Measurements from ENCODE around the gene RABGAP1L.
"Not testable (repeated sequence)": the region's sequence is repeated elsewhere in the genome, so short reads cannot be mapped to it uniquely, and the experiment has no call there.

The RABGAP1L gene

DNA sequence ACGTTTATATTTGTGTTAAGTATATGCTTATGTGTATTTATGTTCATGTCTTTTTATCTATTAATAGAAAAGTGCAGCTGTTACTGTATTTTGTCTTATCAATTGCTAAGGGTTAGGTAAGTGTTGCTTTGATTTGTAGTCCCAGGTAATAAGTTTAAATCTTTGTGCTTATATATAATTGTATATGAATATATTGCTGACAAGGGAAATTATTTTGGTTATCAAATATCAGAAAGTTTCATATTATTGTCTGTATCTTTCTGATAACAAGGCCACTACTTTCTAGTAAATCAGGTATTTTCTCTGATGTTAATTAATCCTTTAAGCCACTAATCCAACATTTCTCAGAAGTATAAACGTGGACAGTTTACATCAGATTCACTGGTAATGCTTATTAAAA lies 309.7 kb downstream of the RABGAP1L start:
- no peak for FAIRE-seq

DNA sequence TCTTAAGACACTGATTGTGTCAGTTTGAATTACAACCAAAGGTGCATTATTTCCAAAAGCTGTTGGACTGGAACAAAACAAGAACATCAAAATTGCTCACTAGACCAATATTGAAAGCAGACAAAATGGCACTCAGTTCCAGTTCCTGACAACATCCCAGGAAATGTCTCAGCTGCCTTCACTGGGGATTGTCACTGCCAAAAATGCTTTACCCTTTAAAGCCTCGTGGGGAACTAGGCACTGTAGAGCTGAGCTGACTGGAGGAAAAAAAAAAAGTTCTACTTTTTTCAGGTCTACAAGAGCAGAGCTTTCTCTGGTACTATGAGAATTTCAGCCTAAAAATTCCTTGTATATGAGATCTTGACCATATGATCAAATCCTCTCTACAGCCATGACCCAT lies 310.4 kb downstream of the RABGAP1L start:
- FAIRE-seq: no peak

DNA sequence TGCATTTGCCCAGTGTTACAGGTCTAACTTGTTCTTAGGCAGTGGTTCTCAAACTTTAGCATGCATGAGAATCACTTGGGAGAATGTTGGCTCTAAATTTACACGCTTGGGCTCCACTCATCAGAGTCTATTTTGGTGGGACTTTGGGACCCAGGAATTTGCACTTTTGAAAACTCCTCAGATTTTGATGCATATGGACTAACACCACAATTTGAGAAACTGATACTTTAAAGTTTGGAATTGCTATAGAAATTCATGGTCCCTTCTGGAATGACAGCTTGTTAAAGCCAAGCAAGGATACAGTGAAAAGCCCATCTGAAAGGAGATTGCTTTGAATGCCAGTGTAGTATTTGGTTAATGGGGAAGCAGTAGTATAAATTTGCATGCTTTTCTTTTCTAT lies 320.0 kb downstream of the RABGAP1L start:
- FAIRE-seq: no peak

DNA sequence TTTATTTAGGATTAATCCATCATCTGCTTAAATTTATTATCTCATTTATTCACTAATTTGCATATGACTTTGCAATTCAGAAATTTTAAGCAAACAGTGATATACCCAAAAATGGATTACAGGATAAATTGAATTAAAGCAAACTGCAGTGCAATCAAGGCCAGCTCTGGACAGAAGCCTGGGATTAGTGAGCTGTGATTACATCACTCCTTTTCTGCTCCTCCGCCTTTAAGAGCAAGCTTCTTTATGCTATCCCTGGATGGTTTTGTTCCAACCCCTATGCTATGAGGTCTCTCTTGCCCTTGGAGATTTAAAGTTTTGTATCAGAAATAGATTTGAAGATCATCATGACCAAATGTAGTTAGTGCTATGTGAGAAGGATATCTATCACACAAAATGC lies 321.0 kb downstream of the RABGAP1L start:
- no peak for FAIRE-seq

DNA sequence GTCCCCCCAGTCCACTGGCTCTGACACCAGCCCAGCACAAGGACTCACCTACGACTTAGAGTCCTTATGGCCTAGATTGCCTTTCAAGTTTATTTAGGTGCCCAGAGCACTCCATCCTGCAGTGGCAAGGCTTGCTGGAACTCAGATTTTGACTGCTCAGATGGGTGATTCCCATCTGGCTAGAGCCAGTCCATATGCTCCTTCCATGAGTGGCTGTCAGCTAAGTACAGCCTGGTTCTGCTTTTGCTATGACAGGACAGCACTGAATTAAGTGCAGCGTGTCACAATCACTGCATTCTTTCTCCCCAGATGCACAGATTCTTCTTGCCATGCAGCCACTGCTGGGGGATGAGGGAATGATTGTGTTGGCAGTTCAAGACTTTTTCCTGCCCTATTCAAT lies 332.3 kb downstream of the RABGAP1L start:
- FAIRE-seq: no peak

DNA sequence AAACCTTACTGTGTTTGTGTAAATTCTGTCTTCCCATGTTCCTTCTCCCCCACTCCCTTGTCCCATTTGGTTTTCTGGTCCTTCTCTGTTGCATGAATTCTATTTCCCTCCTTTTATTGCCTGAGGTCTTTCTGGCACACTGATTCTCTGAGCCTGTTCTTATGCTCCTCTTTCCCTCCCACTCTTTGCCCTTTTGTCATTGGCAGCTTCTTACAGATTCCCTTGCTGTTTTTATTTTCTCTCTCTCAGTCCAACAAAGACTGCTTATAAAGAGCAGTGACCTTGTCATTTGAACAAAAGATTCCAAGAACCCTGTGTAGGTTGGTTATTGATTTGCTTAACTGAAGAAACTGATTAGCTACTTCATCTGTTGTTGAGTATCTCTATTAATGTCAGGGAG lies 338.2 kb downstream of the RABGAP1L start:
- no peak for FAIRE-seq

DNA sequence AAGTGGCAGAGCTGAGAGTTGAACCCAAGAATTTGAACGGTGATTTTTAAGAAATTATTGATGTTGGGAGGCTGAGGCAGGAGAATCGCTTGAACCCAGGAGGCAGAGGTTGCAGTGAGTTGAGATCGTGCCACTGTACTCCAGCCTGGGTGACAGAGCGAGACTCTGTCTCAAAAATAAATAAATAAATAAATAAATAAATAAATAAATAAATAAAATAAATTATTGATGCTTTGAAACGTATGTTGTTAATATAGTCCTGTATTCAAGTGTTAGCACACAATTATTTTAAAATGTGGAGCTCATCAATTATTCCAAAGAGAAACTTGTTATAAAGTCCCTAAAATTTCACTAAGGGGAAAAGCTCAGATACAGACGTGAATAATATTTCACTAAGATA lies 357.4 kb downstream of the RABGAP1L start:
- FAIRE-seq: not testable (repeated sequence)

DNA sequence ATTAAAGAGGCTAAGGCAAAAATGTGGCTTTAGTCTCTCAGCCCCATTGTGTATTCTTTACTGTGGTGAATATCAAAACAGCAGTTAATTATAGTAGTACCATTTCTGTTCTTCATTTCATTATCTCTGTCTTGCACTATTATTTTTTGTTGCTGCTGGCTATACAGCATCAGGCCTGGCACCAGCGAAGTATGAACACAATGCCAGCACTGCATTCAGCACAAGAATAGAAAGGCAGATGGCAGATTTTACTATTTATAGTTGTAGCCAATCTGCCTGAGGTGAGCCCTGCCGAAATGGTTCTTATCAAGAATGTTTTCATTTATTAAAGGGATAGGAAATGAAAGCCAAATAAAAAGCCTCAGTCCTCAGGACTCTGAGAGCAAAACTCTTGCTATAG lies 360.5 kb downstream of the RABGAP1L start:
- no peak for FAIRE-seq

DNA sequence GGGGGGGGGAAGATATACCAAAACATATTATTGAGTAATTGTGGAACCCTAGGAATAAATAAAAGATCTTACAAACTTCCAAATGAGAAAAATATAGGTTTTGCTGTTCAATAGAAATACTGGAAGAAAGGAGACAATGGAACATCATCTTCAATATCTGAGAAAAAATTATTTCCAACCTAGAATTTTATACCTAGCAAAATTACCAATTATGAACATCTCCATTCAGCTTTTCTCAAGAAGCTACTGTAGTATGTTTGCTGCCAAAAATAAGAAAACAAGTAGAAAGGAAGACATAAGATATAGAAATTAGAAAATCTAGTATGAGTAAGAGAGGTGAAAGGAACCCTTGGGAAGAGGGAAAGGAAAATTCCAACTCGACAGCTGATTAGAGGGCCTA lies 372.4 kb downstream of the RABGAP1L start:
- no peak for FAIRE-seq

DNA sequence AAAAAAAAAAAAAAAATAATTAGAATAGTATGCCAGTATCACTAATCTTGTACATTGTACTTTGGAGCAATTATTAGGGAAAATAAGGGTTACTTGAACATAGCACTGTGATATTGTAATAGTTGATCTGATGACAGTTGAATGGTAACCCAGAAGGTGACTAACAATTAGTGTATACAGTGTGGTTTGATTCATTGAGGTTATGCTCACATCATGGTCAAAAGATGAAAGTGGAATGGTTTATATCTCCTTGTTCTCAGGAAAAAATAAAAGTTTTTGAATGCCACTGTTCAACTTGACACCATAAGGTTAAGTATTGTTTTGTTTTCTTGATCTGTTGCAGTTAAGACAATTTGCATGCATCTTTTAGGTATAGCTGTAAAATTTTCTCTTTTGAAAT lies 375.5 kb downstream of the RABGAP1L start:
- FAIRE-seq: no peak

DNA sequence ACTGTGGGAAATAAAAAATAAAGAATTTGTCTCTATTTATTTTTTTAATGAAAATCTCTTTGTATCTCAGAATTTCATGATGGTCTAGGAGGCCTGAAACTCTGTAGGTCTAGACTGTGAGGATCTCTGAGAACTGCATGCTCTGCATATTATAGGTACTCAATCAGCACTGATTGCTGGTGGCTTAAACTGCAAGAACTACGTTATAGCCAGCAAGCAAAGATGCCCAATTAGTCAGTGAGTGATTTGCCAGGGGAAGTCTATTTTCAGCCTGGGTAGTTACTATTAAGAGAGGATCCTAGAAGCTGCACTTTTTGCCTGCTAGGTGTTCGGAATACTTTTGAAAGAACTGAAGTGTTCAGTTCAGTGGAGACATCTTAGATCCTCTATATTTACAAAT lies 375.9 kb downstream of the RABGAP1L start:
- no peak for FAIRE-seq

DNA sequence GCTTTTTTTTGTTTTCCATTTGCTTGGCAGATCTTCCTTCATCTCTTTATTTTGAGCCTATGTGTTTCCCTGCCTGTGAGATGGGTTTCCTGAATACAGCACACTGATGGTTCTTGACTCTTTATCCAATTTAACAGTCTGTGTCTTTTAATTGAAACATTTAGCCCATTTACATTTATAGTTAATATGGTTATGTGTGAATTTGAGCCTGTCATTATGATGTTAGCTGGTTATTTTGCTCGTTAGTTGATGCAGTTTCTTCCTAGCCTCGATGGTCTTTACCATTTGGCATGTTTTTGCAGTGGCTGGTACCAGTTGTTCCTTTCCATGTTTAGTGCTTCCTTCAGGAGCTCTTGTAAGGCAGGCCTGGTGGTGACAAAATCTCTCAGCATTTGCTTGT lies 384.1 kb downstream of the RABGAP1L start:
- FAIRE-seq: not testable (repeated sequence)

DNA sequence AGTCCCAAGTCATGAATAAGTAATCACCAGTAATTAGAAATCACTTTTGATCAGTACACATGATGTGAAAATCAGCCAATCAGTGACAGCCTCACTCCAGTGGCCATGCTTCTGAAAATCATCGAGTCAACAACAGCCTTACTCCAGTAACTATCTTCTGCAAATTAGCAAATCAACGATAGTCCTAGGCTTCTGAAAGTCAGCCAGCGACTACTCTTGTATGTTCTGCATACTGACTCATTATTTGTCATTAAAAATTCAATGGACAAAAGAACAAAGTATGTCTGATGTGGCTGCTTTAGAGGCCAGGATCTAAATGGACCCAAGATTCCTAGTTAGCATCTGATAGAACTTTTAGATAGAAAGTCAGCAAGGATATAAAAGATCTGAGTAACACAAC lies 391.0 kb downstream of the RABGAP1L start:
- FAIRE-seq: no peak

DNA sequence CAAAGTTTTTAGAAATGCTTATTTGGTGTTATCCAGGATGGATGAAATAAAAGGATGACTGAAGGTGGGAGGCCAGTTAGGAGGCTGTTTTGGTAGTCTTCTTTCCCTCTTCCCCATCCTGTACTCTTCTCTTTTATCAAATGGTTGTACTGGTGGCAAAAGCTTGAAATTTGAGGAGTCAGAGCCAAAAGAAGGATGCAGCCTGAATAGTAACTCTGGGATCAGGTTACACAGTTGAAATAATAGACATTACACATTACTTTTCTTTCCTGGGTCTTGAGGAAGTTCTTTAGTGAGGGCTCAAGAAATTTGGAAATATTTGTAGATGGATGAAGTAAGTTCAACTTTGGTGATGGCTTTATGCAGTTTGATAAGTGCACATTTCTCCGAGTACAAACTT lies 397.1 kb downstream of the RABGAP1L start:
- no peak for FAIRE-seq

DNA sequence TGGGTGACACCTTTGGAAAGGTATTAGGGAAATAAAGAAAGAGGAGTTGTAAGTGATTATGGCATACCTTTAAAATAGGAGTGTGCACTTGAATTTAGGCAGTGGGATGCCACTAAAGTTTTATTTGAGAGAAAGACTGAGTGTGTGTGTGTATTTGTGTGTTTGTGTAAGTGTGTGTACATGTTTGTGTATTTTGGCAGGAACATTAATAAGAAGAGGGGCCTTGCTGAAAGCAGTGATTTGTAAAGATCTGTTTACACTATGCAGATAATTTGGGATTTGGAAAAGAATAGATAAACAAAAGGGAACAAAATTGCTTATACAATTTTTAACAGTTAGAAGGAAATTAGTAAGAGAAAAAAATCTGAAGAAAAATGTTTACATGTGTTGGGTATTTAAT lies 409.2 kb downstream of the RABGAP1L start:
- FAIRE-seq: no peak

DNA sequence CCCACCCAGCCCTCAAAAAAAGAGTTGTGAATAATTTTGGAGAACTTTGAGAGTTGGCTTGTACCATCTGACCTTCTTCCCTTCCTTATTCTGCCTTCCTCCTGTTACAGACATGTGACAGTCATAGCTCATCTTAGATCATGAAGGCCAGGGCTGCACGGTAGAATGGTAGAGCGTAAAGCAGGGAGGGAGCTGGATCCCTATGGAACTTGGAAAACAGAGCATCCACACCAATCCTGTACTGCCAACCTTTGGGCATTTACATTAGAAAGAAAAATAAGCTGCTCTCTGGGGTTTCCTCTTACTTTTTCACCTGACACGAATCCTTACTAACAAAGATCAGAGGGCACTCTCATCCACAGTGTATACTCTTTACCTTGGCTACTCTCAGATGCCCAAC lies 409.9 kb downstream of the RABGAP1L start:
- FAIRE-seq: no peak

DNA sequence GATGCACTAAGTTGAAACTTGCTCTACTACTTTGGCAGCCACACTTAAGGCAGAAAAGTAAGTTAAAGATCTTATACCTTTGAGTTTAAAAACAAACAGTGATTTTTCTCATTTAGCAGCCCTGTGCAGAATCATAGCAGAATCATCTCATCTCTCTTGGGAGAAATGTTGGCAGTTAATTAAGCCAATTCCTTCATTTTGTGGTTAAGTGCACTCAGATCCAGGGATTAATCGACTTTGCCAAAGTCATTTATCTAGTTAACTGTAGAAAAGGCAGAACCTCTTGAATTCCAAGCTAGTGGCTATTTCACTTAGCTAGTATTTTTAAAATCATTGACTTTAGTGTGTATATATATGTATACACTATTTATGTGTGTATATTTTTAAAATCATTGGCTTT lies 413.5 kb downstream of the RABGAP1L start:
- peak; percentile 43 for FAIRE-seq

DNA sequence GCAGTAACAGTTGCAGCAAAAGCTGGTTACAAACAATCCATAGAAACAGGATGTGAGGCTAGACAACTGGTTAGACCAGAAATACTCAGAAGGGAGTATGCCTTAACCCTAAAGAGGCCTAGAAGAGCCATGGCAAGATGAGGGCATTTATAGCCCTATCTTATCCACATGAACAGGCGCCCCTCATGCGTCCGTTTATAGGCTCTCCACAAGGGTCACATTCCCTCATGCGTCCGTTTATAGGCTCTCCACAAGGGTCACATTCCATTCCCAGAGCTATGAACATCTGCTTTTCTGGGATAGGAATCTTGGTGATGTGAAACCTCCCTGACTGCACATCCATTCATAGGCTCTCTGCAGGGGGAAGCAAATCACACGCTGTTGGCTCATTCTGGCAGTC lies 416.8 kb downstream of the RABGAP1L start:
- FAIRE-seq: not testable (repeated sequence)

DNA sequence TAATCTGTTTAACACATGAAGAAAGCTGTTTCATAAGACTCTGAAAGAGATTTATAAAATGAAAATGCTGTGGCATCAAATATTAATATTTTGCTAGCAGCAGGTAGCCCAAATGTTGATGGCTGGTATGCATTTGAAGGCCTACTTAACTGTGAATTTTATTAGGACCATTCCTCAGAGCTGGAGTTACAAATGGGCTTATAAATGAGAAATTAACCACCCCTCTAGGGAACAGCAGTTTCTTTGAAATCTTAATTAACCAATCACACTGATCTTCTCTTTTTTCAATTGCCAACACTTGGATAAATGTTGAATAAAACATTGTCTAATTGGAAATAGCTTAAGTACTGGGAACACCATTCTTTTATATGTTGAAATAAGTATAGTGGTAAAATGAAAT lies 418.4 kb downstream of the RABGAP1L start:
- FAIRE-seq: no peak

DNA sequence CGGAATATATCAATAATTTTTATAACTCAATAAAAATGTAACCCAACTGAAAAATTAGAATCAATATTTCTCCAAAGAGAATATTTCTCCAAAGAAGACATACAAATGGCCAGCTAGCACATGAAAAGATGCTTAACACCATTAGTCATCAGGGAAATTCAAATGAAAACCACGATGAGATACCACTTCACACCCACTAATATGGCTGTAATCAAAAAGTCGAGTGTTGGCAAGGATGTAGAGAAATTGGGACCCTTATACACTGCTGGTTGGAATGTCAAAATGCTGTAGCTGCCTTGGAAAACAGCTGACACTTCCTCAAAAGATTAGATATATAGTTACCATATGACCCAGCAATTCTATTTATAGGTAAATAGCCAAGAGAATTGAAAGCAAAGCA lies 421.5 kb downstream of the RABGAP1L start:
- FAIRE-seq: no peak

DNA sequence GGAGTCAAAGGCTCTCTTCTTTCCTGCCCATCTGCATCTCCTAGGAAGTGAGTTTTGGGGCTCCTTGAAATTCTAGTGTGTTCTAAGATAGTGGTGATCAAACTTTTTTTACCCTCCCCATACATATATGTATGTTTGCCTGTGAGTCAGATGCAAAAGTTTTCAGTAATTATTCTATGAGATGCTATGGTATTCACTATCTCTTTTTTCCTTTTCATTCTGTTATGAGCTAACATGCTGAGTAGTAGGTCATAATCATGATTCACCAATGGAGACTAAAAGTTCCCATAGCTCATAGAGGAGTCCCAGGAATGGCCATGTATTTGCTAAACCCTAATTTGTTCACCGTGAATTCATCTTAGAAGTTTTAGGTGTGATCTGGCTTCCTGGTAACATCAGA lies 424.0 kb downstream of the RABGAP1L start:
- FAIRE-seq: no peak

DNA sequence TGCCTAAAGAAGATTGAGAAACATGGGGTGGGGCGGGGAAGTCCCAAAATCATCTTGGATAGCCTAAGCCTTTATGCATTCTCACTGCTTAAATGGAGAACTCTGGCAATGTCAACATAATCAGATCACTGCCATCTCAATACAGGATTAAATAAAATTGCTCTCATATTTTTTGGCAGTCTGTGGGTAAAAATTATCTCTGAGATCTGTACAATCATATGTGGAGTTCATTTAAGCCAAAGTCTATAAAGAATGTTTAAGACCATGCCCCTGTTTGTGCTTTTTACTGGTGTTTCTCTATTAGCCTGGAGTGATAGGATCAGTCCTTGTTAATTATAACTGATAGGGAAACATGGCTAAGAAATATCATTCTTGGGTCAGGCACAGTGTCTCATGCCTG lies 424.8 kb downstream of the RABGAP1L start:
- no peak for FAIRE-seq

DNA sequence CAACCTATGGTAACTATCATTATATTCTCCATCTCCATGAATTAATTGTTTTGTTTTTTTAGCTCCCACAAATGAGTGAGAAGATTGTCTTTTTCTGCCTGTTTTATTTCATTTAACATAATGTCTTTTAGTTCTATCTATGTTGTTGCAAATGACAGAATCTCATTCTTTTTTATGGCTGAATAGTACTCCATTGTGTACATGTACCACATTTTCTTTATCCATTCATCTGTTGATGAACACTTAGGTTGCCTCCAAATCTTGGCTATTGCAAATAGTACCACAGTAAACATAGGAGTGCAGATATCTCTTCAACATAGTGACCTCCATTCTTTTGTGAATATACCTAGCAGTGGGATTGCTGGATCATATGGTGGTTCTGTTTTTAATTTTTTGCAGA lies 429.3 kb downstream of the RABGAP1L start:
- FAIRE-seq: not testable (repeated sequence)

DNA sequence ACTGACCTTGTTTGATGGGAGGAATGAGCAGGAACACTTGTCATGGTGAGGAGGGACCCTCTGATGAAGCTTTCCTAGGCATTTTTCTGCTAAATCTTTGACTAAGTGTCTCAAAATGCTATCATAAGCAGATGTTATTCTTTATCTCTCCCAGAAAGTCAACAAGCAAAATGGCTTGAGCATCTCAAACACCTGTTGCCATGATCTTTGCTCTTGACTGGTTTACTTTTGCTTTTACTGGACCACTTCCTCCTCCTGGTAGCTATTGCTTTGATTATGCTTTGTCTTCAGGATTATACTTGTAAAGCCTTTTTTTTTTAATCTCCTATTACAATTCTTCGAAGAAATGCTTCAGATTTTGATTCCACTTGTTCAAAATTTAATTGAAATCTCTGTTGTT lies 445.9 kb downstream of the RABGAP1L start:
- FAIRE-seq: no peak

DNA sequence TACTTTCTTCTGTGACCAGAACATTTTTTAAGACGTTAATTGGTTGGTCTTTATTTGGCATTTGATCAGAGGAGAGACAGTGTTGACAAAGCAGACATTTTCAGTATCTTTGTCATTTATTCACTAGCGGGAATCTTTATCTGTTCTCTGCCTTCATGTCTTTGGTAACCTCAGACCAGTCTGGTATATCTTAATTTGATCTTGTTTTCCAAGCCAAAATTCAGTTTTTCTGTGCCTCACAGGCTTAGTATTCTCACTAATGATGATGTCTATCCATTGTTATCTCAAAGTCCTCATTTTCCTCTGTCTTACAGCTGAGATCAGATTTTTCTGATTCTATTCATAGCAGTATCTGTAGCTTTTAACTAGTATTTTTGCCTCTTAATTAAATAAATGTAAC lies 447.2 kb downstream of the RABGAP1L start:
- FAIRE-seq: no peak

DNA sequence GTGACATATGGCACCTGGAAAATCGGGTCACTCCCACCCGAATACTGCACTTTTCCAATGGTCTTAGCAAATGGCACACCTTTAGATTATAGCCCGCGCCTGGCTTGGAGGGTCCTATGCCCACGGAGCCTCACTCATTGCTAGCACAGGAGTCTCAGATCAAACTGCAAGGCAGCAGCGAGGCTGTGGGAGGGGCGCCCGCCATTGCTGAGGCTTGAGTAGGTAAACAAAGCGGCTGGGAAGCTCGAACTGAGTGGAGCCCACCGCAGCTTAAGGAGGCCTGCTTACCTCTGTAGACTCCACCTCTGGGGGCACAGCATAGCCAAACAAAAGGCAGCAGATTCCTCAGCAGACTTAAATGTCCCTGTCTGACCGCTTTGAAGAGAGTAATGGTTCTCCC lies 458.6 kb downstream of the RABGAP1L start:
- FAIRE-seq: not testable (repeated sequence)

Data from islet of Langerhans (tissue), 1 donor.